ENCODE results near the gene APOC3. TPM values are rescaled to one million over a fixed set of nuclear protein-coding genes. Genes with fewer than 3 reads are reported as not detected.

The APOC3 gene
- total RNA-seq, 2 donors from 2014 or later, result not detected

DNA sequence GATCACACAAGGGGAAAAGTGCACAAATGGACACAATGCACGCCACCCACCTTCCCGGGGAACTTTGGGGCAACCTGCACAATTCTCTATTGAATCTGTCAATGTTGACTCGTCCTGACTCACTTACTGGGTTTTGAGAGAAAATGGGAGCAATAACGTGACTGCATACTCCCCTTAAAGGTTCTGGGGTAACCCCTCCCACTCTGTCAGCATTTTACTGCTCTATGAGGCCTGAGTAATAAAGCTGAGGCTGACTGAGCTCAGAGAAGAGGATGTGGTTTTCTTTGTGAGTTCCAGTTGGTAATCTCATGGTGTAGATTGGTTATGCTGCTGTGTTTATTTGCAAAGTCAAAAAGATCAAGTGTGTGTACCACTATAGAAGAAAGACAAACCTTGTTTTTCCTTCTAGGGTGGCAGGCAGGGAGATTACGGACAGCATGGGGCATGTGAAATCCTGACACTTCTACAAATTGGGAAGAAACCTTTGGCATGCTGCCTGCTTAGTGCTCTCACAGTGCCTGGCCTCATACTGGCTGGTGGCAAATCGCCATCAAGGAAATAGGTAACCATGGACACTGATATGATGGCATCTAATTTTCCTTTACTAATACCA, 23.9 kb downstream of the APOC3 start:
- ATAC-seq, result peak; percentile 94 to 98
- peaks cover 10 to 21% of the 10 kb centered on the region in 2 donors for H3K36me3 Mint-ChIP-seq
- DNase-seq (ENCODE audit: low spot score in 2 of 2), result peak; percentile 65 to 70
- peak overlapping the region; percentile 81 to 95 for H3K27ac Mint-ChIP-seq
- no peaks in the 10 kb centered on the region for H3K9me3 Mint-ChIP-seq

DNA sequence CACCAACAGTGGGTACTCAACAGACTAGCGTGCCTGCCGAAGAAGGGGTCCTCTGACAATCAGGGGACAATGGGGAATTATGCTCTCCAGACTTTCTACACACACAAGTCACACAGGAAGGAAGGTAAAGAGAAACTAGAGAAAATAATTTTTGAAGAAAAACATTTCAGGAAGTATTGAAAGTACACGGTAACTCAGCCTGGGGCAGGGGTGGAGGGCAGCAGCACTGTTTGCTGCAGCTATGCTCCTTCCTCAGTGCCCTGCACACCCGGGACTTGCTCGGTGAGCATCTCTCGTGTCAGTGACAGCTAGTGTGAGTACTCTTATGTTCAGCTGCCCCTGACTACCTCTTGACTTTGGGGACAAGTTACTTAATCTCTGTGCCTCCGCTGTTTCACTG, 25.7 kb downstream of the APOC3 start:
- H3K27ac Mint-ChIP-seq, result no peak overlapping the region
- peaks cover 6 to 27% of the 10 kb centered on the region in 2 donors for H3K36me3 Mint-ChIP-seq
- H3K9me3 Mint-ChIP-seq, result no peaks in the 10 kb centered on the region
- ATAC-seq, result no peak
- DNase-seq (ENCODE audit: low spot score in 2 of 2), result no peak

DNA sequence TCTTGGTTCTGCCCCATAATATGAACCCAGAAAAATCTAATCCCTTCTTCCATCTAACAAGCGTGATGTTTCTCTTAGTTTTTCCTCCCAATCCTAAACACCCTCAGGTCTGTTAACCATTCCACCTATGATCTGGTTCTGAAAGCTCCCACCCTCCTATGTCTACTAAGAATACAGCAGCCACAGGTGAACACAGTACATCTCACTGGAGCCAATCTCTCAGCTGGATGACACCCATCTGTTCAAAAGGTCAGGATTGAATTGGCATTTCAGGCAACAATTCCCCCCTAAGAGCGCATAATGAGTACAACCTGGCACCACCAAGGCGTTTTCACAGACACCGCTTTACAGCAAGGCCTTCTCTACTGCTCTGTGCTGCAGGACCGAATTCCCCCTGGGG, 26.7 kb downstream of the APOC3 start:
- ATAC-seq (no peak), DNase-seq (ENCODE audit: low spot score in 2 of 2) (no peak)
- Mint-ChIP-seq H3K36me3 (peaks cover 5 to 34% of the 10 kb centered on the region in 2 donors), H3K9me3 (no peaks in the 10 kb centered on the region), H3K27ac (no peak overlapping the region)

DNA sequence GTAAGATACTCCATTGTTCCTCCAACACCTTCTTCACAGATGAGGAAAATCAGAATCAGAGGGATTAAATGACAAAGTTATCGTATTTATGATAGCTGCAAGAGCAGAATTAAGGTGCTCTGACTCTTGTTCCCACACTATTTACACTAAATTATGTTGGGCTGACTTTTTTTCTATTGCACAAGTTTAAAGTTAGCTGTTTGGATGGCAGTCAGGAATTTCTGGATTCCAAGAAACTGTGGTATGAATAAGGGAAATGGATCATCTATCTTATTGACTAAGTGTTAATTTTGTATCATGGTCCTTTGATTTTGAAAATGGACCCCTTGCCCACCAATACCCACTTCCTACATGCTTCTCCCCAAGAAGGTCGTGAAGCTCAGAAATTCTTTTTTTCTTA, 27.6 kb downstream of the APOC3 start:
- ATAC-seq (no peak), DNase-seq (ENCODE audit: low spot score in 2 of 2) (no peak)
- Mint-ChIP-seq H3K9me3 (no peaks in the 10 kb centered on the region), H3K27ac (no peak overlapping the region), H3K36me3 (peaks cover 5 to 40% of the 10 kb centered on the region in 2 donors)

DNA sequence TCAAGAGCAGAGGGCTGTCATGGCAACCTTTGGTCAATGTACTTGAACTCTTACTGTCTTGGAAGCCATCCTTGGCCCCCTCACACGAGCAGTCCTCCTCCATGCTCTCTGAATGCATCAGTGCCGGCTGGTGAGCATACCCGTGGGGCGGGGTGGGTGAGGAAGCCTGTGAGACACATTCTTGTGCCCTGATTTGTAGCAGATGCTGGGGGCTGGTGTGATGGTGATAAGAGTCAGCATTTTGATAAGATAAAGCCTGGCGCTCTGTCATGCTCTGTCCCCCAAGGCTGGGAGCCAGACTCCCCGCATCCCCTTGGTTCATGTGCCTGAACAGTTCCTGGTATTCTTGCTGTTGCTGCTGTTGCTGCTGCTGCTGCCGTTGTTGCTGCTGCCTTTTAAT, 28.2 kb downstream of the APOC3 start:
- ATAC-seq (no peak), DNase-seq (ENCODE audit: low spot score in 2 of 2) (no peak)
- Mint-ChIP-seq H3K9me3 (no peaks in the 10 kb centered on the region), H3K36me3 (peaks cover 5 to 40% of the 10 kb centered on the region in 2 donors), H3K27ac (no peak overlapping the region)

DNA sequence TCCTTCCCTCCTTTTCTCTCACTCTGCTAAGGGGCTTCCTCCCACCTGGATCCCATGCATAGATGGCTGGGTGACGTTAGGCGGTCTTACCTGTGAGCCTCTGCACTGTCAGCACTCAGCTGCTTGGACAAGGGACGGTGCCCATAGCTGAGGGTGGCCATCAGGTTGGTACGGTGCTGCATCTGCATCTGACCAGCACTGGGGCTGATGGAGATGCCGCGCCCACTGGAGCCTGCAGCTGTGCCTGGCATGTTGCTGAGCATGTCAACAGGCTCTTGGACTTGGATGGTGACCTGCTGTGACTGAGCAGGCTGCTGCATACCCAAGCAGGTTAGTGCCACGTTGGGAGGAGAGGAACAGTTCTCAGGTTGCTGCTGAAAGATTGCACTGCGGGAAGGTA, 29.5 kb downstream of the APOC3 start:
- DNase-seq (ENCODE audit: low spot score in 2 of 2) (no peak), ATAC-seq (no peak)
- H3K9me3 Mint-ChIP-seq, result no peaks in the 10 kb centered on the region
- H3K27ac Mint-ChIP-seq, result peak overlapping the region in 1 of 2 donors; percentile 9
- H3K36me3 Mint-ChIP-seq, result peaks cover 6 to 35% of the 10 kb centered on the region in 2 donors

DNA sequence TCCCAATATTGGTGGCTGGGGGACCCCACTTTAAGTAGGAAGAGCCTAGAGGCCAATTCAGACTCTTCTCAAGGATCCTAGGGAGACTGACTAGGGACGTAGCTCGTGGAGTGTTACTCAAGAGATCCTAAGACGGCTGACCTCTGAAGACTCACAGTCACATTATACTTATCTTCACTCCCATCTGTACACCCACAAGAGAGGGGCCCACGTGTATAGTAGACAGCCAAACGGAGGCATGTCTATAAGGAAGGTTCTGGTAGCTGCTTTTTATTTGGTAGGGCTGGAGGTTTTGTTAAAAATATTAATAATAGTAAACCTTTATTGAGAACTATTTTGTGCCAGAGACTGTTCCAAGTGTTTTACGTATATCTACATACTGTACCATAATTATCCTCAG, 30.6 kb downstream of the APOC3 start:
- DNase-seq (ENCODE audit: low spot score in 2 of 2), result no peak
- ATAC-seq, result no peak
- Mint-ChIP-seq H3K27ac (no peak overlapping the region), H3K36me3 (peaks cover 11 to 28% of the 10 kb centered on the region in 2 donors), H3K9me3 (no peaks in the 10 kb centered on the region)

DNA sequence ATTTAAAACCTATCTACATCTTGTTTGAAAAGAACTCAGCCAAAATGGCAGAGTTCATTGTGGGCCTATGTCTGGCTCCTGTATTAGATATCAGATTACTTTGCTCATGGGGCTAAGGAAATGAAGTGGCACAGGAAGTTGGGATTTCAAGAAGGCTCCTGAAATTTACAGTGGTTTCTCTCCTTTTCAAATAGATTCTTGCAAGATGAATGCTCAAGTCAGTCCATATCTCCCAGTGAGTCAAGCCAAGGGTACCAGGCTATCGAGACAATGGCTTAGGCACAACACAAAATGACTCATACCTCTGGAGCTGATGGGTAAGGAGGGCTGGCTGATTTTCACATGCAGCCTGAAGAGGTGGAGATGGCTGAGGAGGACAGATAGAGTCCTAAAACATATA, 31.8 kb downstream of the APOC3 start:
- Mint-ChIP-seq H3K27ac (peak overlapping the region in 1 of 2 donors; percentile 29), H3K36me3 (peaks cover 18 to 24% of the 10 kb centered on the region in 2 donors), H3K9me3 (no peaks in the 10 kb centered on the region)
- ATAC-seq (peak in 1 of 2 donors; percentile 43), DNase-seq (ENCODE audit: low spot score in 2 of 2) (no peak)

DNA sequence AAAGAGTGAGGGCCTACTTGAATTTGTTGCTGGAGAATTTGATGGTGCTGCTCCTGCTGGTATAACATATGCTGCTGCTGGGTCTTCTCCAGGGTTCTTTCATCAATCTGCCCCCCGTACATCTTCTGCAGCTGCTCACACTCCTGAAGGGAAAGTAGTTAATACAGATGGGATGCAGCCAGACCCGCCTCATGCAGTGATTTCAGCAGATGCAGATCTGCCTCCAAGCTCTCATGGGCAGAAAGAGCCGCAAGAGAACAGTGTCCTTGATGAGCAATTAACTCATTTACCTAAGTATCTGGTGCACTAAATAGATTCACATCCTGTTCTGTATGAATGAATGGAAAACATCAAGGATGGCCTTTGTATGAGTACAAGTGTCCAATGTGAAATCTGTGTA, 32.5 kb downstream of the APOC3 start:
- H3K27ac Mint-ChIP-seq, result no peak overlapping the region
- no peak for DNase-seq (ENCODE audit: low spot score in 2 of 2)
- ATAC-seq, result no peak
- no peaks in the 10 kb centered on the region for H3K9me3 Mint-ChIP-seq
- peaks cover 21 to 22% of the 10 kb centered on the region in 2 donors for H3K36me3 Mint-ChIP-seq

DNA sequence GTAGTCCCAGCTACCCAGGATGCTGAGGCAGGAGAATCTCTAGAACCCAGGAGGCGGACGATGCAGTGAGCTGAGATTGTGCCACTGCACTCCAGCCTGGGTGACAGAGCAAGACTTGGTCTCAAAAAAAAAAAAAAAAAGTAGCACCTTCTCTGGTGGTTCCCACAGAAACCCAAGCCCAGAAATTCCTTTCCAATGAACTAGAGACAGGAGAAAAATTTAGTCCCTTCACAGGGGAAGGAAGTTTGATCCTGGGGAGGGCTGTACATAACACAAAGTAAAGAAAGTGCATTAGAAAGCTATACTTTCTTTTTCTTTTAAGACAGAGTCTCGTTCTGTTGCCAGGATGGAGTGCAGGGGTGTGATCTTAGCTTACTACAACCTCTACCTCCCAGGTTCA, 33.2 kb downstream of the APOC3 start:
- ATAC-seq, result no peak
- H3K9me3 Mint-ChIP-seq, result no peaks in the 10 kb centered on the region
- no peak overlapping the region for H3K27ac Mint-ChIP-seq
- no peak for DNase-seq (ENCODE audit: low spot score in 2 of 2)
- H3K36me3 Mint-ChIP-seq, result peaks cover 24 to 28% of the 10 kb centered on the region in 2 donors

DNA sequence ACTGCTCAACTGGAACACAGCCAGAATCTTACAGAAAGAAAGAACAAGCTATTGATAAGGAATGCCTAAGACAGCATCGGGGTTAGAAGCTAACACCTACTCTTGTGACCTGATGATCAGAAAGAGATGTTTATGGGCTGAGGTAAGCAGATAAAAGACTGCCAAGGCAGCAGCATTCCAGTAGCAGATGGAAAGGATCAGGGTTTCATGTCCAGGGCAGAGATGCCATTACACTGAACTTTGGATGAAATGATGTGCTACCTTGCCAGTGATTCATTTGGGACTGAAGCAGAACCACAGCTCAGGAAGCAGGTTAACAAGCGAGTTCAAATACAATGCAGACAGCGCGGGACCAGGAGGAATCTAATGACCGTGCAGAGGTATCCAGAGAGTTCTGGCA, 34.8 kb downstream of the APOC3 start:
- peaks cover 20 to 26% of the 10 kb centered on the region in 2 donors for H3K36me3 Mint-ChIP-seq
- no peak overlapping the region for H3K27ac Mint-ChIP-seq
- no peaks in the 10 kb centered on the region for H3K9me3 Mint-ChIP-seq
- ATAC-seq (no peak), DNase-seq (ENCODE audit: low spot score in 2 of 2) (no peak)

DNA sequence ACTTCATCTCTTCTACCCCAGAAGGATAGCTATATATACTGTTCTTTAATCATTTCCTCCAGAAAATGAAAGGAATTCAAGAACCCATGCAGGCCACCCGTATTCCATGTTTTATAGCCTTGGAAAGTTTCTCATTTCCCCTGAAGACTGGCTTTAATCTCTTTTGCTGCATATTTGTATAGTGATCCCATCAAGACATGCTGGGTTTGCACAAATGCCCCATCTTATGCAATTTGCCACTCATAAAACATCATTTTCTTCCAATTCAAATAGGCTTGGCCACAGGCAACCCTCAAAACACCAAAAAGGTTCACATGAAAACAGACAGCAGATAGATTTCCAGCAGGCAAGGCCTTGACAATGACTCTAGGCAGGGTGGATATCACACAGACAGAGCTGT, 36.0 kb downstream of the APOC3 start:
- ATAC-seq (no peak), DNase-seq (ENCODE audit: low spot score in 2 of 2) (no peak)
- Mint-ChIP-seq H3K9me3 (no peaks in the 10 kb centered on the region), H3K36me3 (peaks cover 16 to 32% of the 10 kb centered on the region in 2 donors), H3K27ac (peak overlapping the region in 1 of 2 donors; percentile 9)

DNA sequence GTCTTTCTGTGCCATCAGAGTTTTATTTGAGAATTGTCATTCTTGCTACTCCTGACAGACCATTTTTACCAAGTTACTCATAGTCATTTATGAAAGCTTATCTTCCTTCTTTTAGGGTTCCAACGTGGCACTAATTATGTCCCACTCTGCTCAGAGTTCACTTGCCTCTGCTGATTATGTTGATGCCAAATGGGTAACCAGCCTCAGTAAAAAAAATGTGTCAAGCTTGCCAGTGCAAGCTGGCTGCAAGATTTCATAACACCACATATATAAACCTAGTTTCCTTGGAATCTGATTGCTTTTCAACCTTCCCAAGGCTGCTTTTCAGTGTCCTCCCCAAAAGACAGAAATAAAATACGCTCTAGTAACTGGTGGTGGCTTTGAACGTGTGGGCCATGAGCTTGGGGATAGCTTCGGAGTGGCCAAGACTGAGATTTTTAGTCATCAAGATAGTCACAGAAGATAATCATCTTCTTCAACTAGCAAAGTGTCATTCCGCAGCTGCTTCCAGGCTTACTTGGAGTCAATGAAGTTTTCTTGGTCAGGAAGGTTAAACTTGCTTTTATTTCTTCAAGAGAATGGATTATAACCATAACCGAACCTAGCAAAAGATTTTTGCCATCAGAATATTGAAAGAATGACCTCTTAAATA, 37.2 kb downstream of the APOC3 start:
- no peak for ATAC-seq
- peaks cover 6 to 32% of the 10 kb centered on the region in 2 donors for H3K36me3 Mint-ChIP-seq
- no peaks in the 10 kb centered on the region for H3K9me3 Mint-ChIP-seq
- DNase-seq (ENCODE audit: low spot score in 2 of 2), result no peak
- no peak overlapping the region for H3K27ac Mint-ChIP-seq

DNA sequence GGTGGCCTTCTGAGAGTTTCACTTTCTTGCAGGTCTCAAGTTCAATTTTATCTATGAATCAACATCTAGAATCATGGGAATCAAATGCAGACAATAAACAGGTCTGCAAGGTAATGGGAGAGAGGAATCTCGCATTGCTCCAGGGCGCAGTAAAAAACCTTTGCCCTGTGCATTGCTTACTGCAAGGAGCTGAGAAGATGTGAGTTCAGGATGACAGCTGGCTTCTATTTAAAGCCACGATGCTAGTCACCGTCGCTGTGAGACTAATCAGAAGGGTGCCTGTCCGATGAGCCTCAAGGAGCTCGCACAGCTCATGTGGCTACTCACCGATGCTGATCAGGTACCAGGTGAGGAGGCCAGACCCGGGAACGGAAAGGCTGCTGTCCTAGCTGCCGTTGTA, 37.9 kb downstream of the APOC3 start:
- DNase-seq (ENCODE audit: low spot score in 2 of 2) (no peak), ATAC-seq (no peak)
- no peak overlapping the region for H3K27ac Mint-ChIP-seq
- H3K36me3 Mint-ChIP-seq, result peaks cover 7 to 32% of the 10 kb centered on the region in 2 donors
- H3K9me3 Mint-ChIP-seq, result no peaks in the 10 kb centered on the region

DNA sequence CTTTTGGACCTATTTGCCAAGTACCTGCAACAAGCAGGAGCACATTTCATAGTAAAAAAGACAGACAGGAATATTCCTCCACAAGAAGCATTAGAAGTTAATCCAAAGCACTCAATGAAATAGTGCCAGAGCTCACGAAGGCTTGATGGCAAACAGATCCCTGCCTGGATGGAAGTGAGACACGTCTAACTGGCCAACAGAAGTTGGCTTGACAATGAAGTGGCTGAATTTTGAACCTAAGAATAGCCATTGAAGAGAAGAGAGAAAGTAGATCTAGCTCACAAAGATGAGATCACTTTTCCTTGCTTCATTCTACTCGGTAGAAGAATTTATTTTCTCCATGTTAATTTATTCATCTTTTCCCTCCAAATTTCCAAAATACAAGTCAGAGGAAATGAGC, 38.4 kb downstream of the APOC3 start:
- peaks cover 11 to 32% of the 10 kb centered on the region in 2 donors for H3K36me3 Mint-ChIP-seq

DNA sequence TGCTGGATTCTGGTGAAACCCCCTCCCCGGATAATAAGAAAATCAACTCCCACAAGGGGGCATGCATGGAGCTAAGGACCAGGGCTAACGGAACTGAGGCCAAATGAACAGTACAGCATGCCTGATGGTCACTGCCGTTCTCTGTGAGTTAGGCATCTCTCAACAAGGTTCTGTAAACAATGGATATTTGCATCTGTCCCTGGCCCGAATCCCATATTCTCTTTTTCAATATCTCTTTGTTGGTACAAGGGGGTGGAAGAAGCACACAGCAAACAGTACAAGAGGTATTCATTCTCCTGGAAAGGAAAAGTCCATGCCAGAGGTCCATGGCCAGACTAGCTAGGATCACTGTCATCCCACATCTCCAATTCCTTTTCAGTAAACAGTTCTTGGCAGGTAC, 39.9 kb downstream of the APOC3 start:
- Mint-ChIP-seq H3K9me3 (no peaks in the 10 kb centered on the region), H3K36me3 (peaks cover 16 to 26% of the 10 kb centered on the region in 2 donors), H3K27ac (peak overlapping the region in 1 of 2 donors; percentile 11)
- no peak for DNase-seq (ENCODE audit: low spot score in 2 of 2)
- ATAC-seq, result no peak

More for the DNA sequence above, 38.4 kb downstream of the APOC3 start:
- Mint-ChIP-seq H3K27ac (no peak overlapping the region), H3K9me3 (no peaks in the 10 kb centered on the region)
- no peak for DNase-seq (ENCODE audit: low spot score in 2 of 2)
- ATAC-seq, result no peak

DNA sequence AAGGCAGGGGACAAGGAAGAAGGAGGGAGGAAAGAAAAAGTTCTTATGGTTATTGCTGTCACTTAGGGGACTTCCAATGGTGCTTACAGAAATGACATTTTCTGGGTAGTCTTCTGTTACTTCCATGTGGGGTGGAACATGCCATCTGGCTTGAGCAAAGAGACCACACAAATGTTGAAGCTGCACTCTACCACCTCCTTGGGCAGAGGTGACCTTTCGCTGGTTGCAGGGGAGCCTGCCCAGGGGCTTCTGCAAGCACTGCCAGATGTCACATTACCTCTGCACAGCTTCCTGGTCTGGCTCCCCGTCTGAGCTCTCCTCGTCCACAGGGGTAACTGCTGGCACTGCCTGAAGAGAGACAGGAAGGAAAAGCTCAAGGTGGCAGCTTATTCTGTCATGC, 40.3 kb downstream of the APOC3 start:
- DNase-seq (ENCODE audit: low spot score in 2 of 2) (no peak), ATAC-seq (no peak)
- no peaks in the 10 kb centered on the region for H3K9me3 Mint-ChIP-seq
- H3K27ac Mint-ChIP-seq, result peak overlapping the region in 1 of 2 donors; percentile 11
- peaks cover 16 to 28% of the 10 kb centered on the region in 2 donors for H3K36me3 Mint-ChIP-seq

DNA sequence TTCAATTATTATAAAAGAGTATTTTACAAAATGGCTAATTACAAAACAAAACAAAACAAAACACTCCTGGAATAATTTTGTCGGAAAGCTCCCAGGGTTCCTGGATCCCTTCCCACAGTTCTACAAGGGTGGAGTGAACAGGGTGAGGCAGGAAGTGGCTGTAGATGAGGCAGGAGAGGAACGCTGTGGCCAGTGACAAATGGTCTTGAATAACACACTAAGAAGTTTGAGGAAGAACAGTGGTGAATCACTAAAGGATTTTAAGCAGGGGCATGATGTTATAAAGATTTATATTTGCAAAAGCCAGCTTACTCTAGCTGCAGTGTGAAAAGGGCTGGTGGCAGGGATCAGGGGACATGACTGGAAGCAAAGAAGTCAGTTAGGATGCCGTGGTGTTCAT, 41.5 kb downstream of the APOC3 start:
- no peak for DNase-seq (ENCODE audit: low spot score in 2 of 2)
- peaks cover 16 to 23% of the 10 kb centered on the region in 2 donors for H3K36me3 Mint-ChIP-seq
- ATAC-seq, result no peak
- peak overlapping the region in 1 of 2 donors; percentile 4 for H3K27ac Mint-ChIP-seq
- H3K9me3 Mint-ChIP-seq, result no peaks in the 10 kb centered on the region
